H9 (cell line): ENCODE data around the gene ALDH1B1. TPM values are rescaled to one million over a fixed set of nuclear protein-coding genes. Genes with fewer than 3 reads are reported as not detected.

ENCODE experiments used
- DNase-seq: peaks from one replicate; pipeline ENCODE4 v3.0.0-alpha.2; 2017
- H2AFZ ChIP-seq: one replicate; pipeline ENCODE4 v1.6.1; 2013; ENCODE audit warnings: mild to moderate bottlenecking, low read length, control low read depth, moderate library complexity
- H2AK5ac ChIP-seq: 2 replicates; pipeline ENCODE4 v1.6.1; 2013; ENCODE audit warnings: low read length, control low read depth, mixed read lengths; ENCODE audit not compliant: insufficient read length
- H2BK120ac ChIP-seq: one replicate; pipeline ENCODE4 v1.6.1; 2013; ENCODE audit warnings: low read depth, mild to moderate bottlenecking, low read length, control low read depth, inconsistent platforms; ENCODE audit not compliant: poor library complexity, severe bottlenecking
- H2BK12ac ChIP-seq: 2 replicates; pipeline ENCODE4 v1.6.1; 2013; ENCODE audit warnings: low read length, control low read depth, mixed read lengths, low read depth; ENCODE audit not compliant: insufficient read length
- H2BK15ac ChIP-seq: 2 replicates; pipeline ENCODE4 v1.6.1; 2013; ENCODE audit warnings: low read depth, low read length, control low read depth
- H2BK20ac ChIP-seq: one replicate; pipeline ENCODE4 v1.6.1; 2013; ENCODE audit warnings: low read depth, mild to moderate bottlenecking, low read length, control low read depth, inconsistent platforms; ENCODE audit not compliant: poor library complexity, severe bottlenecking
- H2BK5ac ChIP-seq: 2 replicates; pipeline ENCODE4 v1.6.1; 2013; ENCODE audit warnings: low read length, control low read depth, mixed read lengths; ENCODE audit not compliant: insufficient read length
- H3K14ac ChIP-seq: 2 replicates; pipeline ENCODE4 v1.6.1; 2013; ENCODE audit warnings: low read length, control low read depth; ENCODE audit not compliant: insufficient read depth
- H3K18ac ChIP-seq: 2 replicates; pipeline ENCODE4 v1.6.1; 2013; ENCODE audit warnings: low read depth, mild to moderate bottlenecking, mixed read lengths, low read length, control low read depth; ENCODE audit not compliant: insufficient read length
- H3K23ac ChIP-seq: 2 replicates; pipeline ENCODE4 v1.6.1; 2013; ENCODE audit warnings: low read length, control low read depth, mixed read lengths, low read depth; ENCODE audit not compliant: insufficient read length
- H3K23me2 ChIP-seq: 2 replicates; pipeline ENCODE4 v1.6.1; 2013; ENCODE audit warnings: low read depth, mild to moderate bottlenecking, mixed read lengths, low read length, control low read depth; ENCODE audit not compliant: insufficient read length, poor library complexity, severe bottlenecking
- H3K27ac ChIP-seq: 2 replicates; pipeline ENCODE4 v1.5.1; 2013; ENCODE audit warnings: low read length, control low read depth, mixed read lengths, low read depth; ENCODE audit not compliant: insufficient read length
- H3K27me3 ChIP-seq: 2 replicates; pipeline ENCODE4 v1.6.1; 2013; ENCODE audit warnings: low read length, control low read depth, inconsistent platforms; ENCODE audit not compliant: insufficient read depth
- H3K4ac ChIP-seq: 2 replicates; pipeline ENCODE4 v1.6.1; 2013; ENCODE audit warnings: low read depth, mild to moderate bottlenecking, control low read depth, inconsistent platforms, low read length, moderate library complexity
- H3K4me1 ChIP-seq: 2 replicates; pipeline ENCODE4 v1.6.1; 2013; ENCODE audit warnings: low read length, control low read depth, inconsistent platforms; ENCODE audit not compliant: insufficient read depth
- H3K4me2 ChIP-seq: 2 replicates; pipeline ENCODE4 v1.6.1; 2013; ENCODE audit warnings: low read length, control low read depth, mixed read lengths; ENCODE audit not compliant: insufficient read length, insufficient read depth
- H3K56ac ChIP-seq: 2 replicates; pipeline ENCODE4 v1.6.1; 2013; ENCODE audit warnings: low read depth, mild to moderate bottlenecking, mixed read lengths, low read length, control low read depth; ENCODE audit not compliant: insufficient read length
- H3K79me1 ChIP-seq: 2 replicates; pipeline ENCODE4 v1.6.1; 2013; ENCODE audit warnings: low read depth, mild to moderate bottlenecking, moderate library complexity, low read length, control low read depth, inconsistent platforms; ENCODE audit not compliant: insufficient read depth, poor library complexity, severe bottlenecking
- H3K79me2 ChIP-seq: 2 replicates; pipeline ENCODE4 v1.6.1; 2013; ENCODE audit warnings: low read length, control low read depth, inconsistent platforms; ENCODE audit not compliant: insufficient read depth
- H3K9ac ChIP-seq: 2 replicates; pipeline ENCODE4 v1.6.1; 2013; ENCODE audit warnings: low read length, control low read depth, mixed read lengths; ENCODE audit not compliant: insufficient read length; ENCODE audit errors: extremely low read depth
- H3K9me3 ChIP-seq: one replicate; pipeline ENCODE4 v1.6.1; 2013; ENCODE audit warnings: low read depth, low read length, inconsistent platforms; ENCODE audit not compliant: control insufficient read depth
- H3T11ph ChIP-seq: one replicate; pipeline ENCODE4 v1.6.1; 2013; ENCODE audit warnings: mild to moderate bottlenecking, low read length, control low read depth, inconsistent platforms
- H4K20me1 ChIP-seq: one replicate; pipeline ENCODE4 v1.6.1; 2013; ENCODE audit not compliant: control insufficient read depth, insufficient read length, insufficient read depth
- H4K5ac ChIP-seq: 2 replicates; pipeline ENCODE4 v1.6.1; 2013; ENCODE audit warnings: low read depth, mild to moderate bottlenecking, mixed read lengths, low read length, control low read depth; ENCODE audit not compliant: insufficient read length
- H4K8ac ChIP-seq: replicated peaks from 2 replicates; pipeline ENCODE4 v1.6.1; 2013; ENCODE audit warnings: low read length, control low read depth, mixed read lengths, low read depth; ENCODE audit not compliant: insufficient read length
- H4K91ac ChIP-seq: 2 replicates; pipeline ENCODE4 v1.6.1; 2013; ENCODE audit warnings: low read depth, mild to moderate bottlenecking, moderate library complexity, mixed read lengths, low read length, control low read depth; ENCODE audit not compliant: insufficient read length
- H3K27ac Mint-ChIP-seq, 3 experiments: 2 replicates in 2 of 3; 3 replicates in 1 of 3; pipeline ENCODE4 v1.8.0; 2020 to 2021; ENCODE audit warnings: mixed read lengths in 3 of 3, mild to moderate bottlenecking in 1 of 3, moderate library complexity in 1 of 3
- H3K27me3 Mint-ChIP-seq: 2 replicates; pipeline ENCODE4 v1.8.0; 2021; ENCODE audit warnings: low read depth, mild to moderate bottlenecking, moderate library complexity, mixed read lengths
- H3K36me3 Mint-ChIP-seq, 3 experiments: 2 replicates in 2 of 3; 3 replicates in 1 of 3; pipeline ENCODE4 v1.8.0; 2020 to 2021; ENCODE audit warnings: low read depth in 3 of 3, mixed read lengths in 3 of 3; ENCODE audit not compliant: insufficient read depth in 1 of 3
- H3K4me1 Mint-ChIP-seq, 2 experiments: 2 replicates each; pipeline ENCODE4 v1.8.0; 2020; ENCODE audit warnings: mixed read lengths in 2 of 2
- H3K4me3 Mint-ChIP-seq, 2 experiments: 2 replicates in 1 of 2; 3 replicates in 1 of 2; pipeline ENCODE4 v1.8.0; 2020 to 2021; ENCODE audit warnings: mild to moderate bottlenecking in 2 of 2, mixed read lengths in 2 of 2, moderate library complexity in 1 of 2
- H3K9me3 Mint-ChIP-seq, 2 experiments: 2 replicates in 1 of 2; 3 replicates in 1 of 2; pipeline ENCODE4 v1.8.0; 2020; ENCODE audit warnings: mild to moderate bottlenecking in 2 of 2, mixed read lengths in 2 of 2, moderate library complexity in 1 of 2
- WGBS: extraction: QIAGEN DNeasy Blood & Tissue Kit; methylation state at CpG from one replicate; pipeline ENCODE4 v1.1.7; 2013; ENCODE audit warnings: missing lambda C conversion rate, low lambda C conversion rate, mixed read lengths; ENCODE audit not compliant: insufficient read length; ENCODE audit errors: extremely low coverage; 5-methylcytosine and 5-hydroxymethylcytosine counted together
- total RNA-seq: library from RNA; stranded (reverse); gene quantifications from 2 replicates; pipeline ENCODE4 v1.2.1, GENCODE V29; 2021
- TF ChIP-seq, protein P1 (sequence below): fragments of 200-600 bp; sonication (generic); conservative IDR thresholded peaks from 3 replicates; pipeline ENCODE4 v1.8.0; 2021; ENCODE audit warnings: antibody characterized with exemption, mild to moderate bottlenecking

ALDH1B1 gene
- total RNA-seq, 1 experiment from 2014 or later: 49.6 TPM

DNA sequence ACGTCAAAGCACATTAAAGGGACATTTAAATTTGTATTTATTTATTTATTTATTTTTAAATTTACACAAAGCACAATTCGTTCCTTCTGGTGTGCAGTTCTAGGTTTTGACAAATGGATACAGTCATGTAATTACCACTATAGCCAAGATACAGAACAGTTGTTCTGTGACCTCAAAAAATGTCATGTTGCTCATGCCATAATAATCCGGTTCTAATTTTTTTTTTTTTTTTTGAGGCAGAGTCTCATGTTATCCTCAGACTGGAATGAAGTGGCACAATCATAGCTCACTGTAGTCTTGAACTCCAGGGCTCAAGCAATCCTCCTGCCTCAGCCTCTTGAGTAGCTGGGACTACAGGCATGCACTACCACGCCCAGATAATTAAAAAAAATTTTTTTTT, 24.0 kb downstream of the ALDH1B1 start:
- no peak overlapping the region for H2BK5ac ChIP-seq
- no peaks in the 10 kb centered on the region for H3K79me1 ChIP-seq
- no peak overlapping the region for H3K4me2 ChIP-seq
- no peak overlapping the region for H3T11ph ChIP-seq
- Mint-ChIP-seq H3K36me3 (peaks cover 0 to 3% (median 0%) of the 10 kb centered on the region in 3 experiments; a peak in 3 of 7 replicates), H3K4me3 (no peak overlapping the region), H3K27ac (no peak overlapping the region), H3K27me3 (no peaks in the 10 kb centered on the region), H3K9me3 (no peaks in the 10 kb centered on the region), H3K4me1 (peaks cover 36 to 54% of the 10 kb centered on the region in 2 experiments)
- H3K9me3 ChIP-seq: no peaks in the 10 kb centered on the region
- no peak for DNase-seq
- no peak overlapping the region for H3K23ac ChIP-seq
- no peak overlapping the region for H3K4ac ChIP-seq
- H4K5ac ChIP-seq: no peak overlapping the region
- TF ChIP-seq, protein P1, sequence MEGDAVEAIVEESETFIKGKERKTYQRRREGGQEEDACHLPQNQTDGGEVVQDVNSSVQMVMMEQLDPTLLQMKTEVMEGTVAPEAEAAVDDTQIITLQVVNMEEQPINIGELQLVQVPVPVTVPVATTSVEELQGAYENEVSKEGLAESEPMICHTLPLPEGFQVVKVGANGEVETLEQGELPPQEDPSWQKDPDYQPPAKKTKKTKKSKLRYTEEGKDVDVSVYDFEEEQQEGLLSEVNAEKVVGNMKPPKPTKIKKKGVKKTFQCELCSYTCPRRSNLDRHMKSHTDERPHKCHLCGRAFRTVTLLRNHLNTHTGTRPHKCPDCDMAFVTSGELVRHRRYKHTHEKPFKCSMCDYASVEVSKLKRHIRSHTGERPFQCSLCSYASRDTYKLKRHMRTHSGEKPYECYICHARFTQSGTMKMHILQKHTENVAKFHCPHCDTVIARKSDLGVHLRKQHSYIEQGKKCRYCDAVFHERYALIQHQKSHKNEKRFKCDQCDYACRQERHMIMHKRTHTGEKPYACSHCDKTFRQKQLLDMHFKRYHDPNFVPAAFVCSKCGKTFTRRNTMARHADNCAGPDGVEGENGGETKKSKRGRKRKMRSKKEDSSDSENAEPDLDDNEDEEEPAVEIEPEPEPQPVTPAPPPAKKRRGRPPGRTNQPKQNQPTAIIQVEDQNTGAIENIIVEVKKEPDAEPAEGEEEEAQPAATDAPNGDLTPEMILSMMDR: no peak
- no peaks in the 10 kb centered on the region for H3K27me3 ChIP-seq
- no peaks in the 10 kb centered on the region; the same call in 1 of the 2 replicates for H3K4me1 ChIP-seq
- no peak overlapping the region for H3K56ac ChIP-seq
- H2BK120ac ChIP-seq: no peak overlapping the region
- no peak overlapping the region for H3K14ac ChIP-seq
- no peaks in the 10 kb centered on the region for H3K79me2 ChIP-seq
- H2BK12ac ChIP-seq: no peak overlapping the region
- H4K20me1 ChIP-seq: no peaks in the 10 kb centered on the region
- no peak overlapping the region for H4K91ac ChIP-seq
- no peak overlapping the region for H3K9ac ChIP-seq
- no peak overlapping the region for H3K18ac ChIP-seq
- no peak overlapping the region for H2AK5ac ChIP-seq
- no peak overlapping the region for H2BK15ac ChIP-seq
- no CpG with 5 or more reads among the region's 4 CpGs for WGBS
- H3K23me2 ChIP-seq: no peaks in the 10 kb centered on the region
- no peak overlapping the region for H3K27ac ChIP-seq
- no peak overlapping the region for H4K8ac ChIP-seq
- no peak overlapping the region for H2BK20ac ChIP-seq
- no peak overlapping the region for H2AFZ ChIP-seq
